ENCODE measurements around the gene AHCTF1.
"Not testable (repeated sequence)": the region's sequence is repeated elsewhere in the genome, so short reads cannot be mapped to it uniquely, and the experiment has no call there.

Gene AHCTF1

GRCh38 chr1:246932366-246932700 is 585 bp upstream of the AHCTF1 start:
- no peak for ATAC-seq
- H3K27ac Mint-ChIP-seq: peak overlapping the region; percentile 97
- peak overlapping the region; percentile 95 for H3K4me3 Mint-ChIP-seq
- H3K27me3 Mint-ChIP-seq: no peaks in the 10 kb centered on the region
- H3K36me3 Mint-ChIP-seq: no peaks in the 10 kb centered on the region
- H3K4me1 Mint-ChIP-seq: peaks cover 34% of the 10 kb centered on the region
- H3K9me3 Mint-ChIP-seq: no peaks in the 10 kb centered on the region

GRCh38 chr1:246930830-246931548 is 759 bp downstream of the AHCTF1 start:
- H3K4me1 Mint-ChIP-seq: peaks cover 46% of the 10 kb centered on the region
- H3K27ac Mint-ChIP-seq: peak overlapping the region; percentile 97
- peak overlapping the region; percentile 88 for H3K4me3 Mint-ChIP-seq
- H3K9me3 Mint-ChIP-seq: no peaks in the 10 kb centered on the region
- no peaks in the 10 kb centered on the region for H3K27me3 Mint-ChIP-seq
- H3K36me3 Mint-ChIP-seq: peaks cover 13% of the 10 kb centered on the region
- peak; percentile 4 for ATAC-seq

GRCh38 chr1:246925997-246926626 is 5.6 kb downstream of the AHCTF1 start:
- peaks cover 24% of the 10 kb centered on the region for H3K36me3 Mint-ChIP-seq
- no peak overlapping the region for H3K27ac Mint-ChIP-seq
- H3K27me3 Mint-ChIP-seq: no peaks in the 10 kb centered on the region
- H3K9me3 Mint-ChIP-seq: no peaks in the 10 kb centered on the region
- H3K4me3 Mint-ChIP-seq: no peak overlapping the region
- H3K4me1 Mint-ChIP-seq: peaks cover 57% of the 10 kb centered on the region
- no peak for ATAC-seq

GRCh38 chr1:246923900-246924299 is 7.8 kb downstream of the AHCTF1 start:
- no peak overlapping the region for H3K27ac Mint-ChIP-seq
- peaks cover 29% of the 10 kb centered on the region for H3K36me3 Mint-ChIP-seq
- H3K27me3 Mint-ChIP-seq: no peaks in the 10 kb centered on the region
- no peaks in the 10 kb centered on the region for H3K9me3 Mint-ChIP-seq
- no peak for ATAC-seq
- H3K4me1 Mint-ChIP-seq: peaks cover 36% of the 10 kb centered on the region
- no peak overlapping the region for H3K4me3 Mint-ChIP-seq

- no peak overlapping the region for H3K27ac Mint-ChIP-seq
- H3K4me3 Mint-ChIP-seq: no peak overlapping the region
Measured at GRCh38 chr1:246923482-246923881, 8.3 kb downstream of the AHCTF1 start.

GRCh38 chr1:246921481-246921880 is 10.3 kb downstream of the AHCTF1 start:
- Mint-ChIP-seq H3K36me3 (peaks cover 28% of the 10 kb centered on the region), H3K4me1 (peaks cover 31% of the 10 kb centered on the region), H3K9me3 (no peaks in the 10 kb centered on the region), H3K4me3 (no peak overlapping the region), H3K27me3 (no peaks in the 10 kb centered on the region), H3K27ac (no peak overlapping the region)
- ATAC-seq: no peak

More at GRCh38 chr1:246923482-246923881, 8.3 kb downstream of the AHCTF1 start:
- peaks cover 29% of the 10 kb centered on the region for H3K36me3 Mint-ChIP-seq
- H3K9me3 Mint-ChIP-seq: no peaks in the 10 kb centered on the region
- ATAC-seq: no peak
- H3K4me1 Mint-ChIP-seq: peaks cover 33% of the 10 kb centered on the region
- H3K27me3 Mint-ChIP-seq: no peaks in the 10 kb centered on the region

- Mint-ChIP-seq H3K27ac (no peak overlapping the region), H3K4me1 (peaks cover 24% of the 10 kb centered on the region), H3K4me3 (no peak overlapping the region), H3K27me3 (no peaks in the 10 kb centered on the region), H3K9me3 (no peaks in the 10 kb centered on the region), H3K36me3 (peaks cover 25% of the 10 kb centered on the region)
- no peak for ATAC-seq
Measured at GRCh38 chr1:246919902-246920301, 11.8 kb downstream of the AHCTF1 start.

GRCh38 chr1:246916026-246916923 is 15.5 kb downstream of the AHCTF1 start:
- H3K27ac Mint-ChIP-seq, H3K9me3 Mint-ChIP-seq, ATAC-seq, H3K27me3 Mint-ChIP-seq, H3K4me3 Mint-ChIP-seq, H3K4me1 Mint-ChIP-seq: not testable (repeated sequence)
- peaks cover 36% of the 10 kb centered on the region for H3K36me3 Mint-ChIP-seq

GRCh38 chr1:246907472-246907871 is 24.3 kb downstream of the AHCTF1 start:
- Mint-ChIP-seq H3K27ac (no peak overlapping the region), H3K4me3 (no peak overlapping the region), H3K36me3 (peaks cover 45% of the 10 kb centered on the region), H3K4me1 (peaks cover 4% of the 10 kb centered on the region), H3K27me3 (no peaks in the 10 kb centered on the region), H3K9me3 (no peaks in the 10 kb centered on the region)
- ATAC-seq: no peak

- no peak overlapping the region for H3K27ac Mint-ChIP-seq
- no peak overlapping the region for H3K4me3 Mint-ChIP-seq
- H3K36me3 Mint-ChIP-seq: peaks cover 45% of the 10 kb centered on the region
- no peaks in the 10 kb centered on the region for H3K27me3 Mint-ChIP-seq
- peaks cover 4% of the 10 kb centered on the region for H3K4me1 Mint-ChIP-seq
- no peak for ATAC-seq
- no peaks in the 10 kb centered on the region for H3K9me3 Mint-ChIP-seq
Measured at GRCh38 chr1:246906833-246907232, 24.9 kb downstream of the AHCTF1 start.

GRCh38 chr1:246901874-246902273 is 29.9 kb downstream of the AHCTF1 start:
- no peak for ATAC-seq
- H3K9me3 Mint-ChIP-seq: no peaks in the 10 kb centered on the region
- peaks cover 71% of the 10 kb centered on the region for H3K36me3 Mint-ChIP-seq
- H3K27me3 Mint-ChIP-seq: no peaks in the 10 kb centered on the region
- no peak overlapping the region for H3K4me3 Mint-ChIP-seq
- no peaks in the 10 kb centered on the region for H3K4me1 Mint-ChIP-seq
- no peak overlapping the region for H3K27ac Mint-ChIP-seq

- Mint-ChIP-seq H3K4me3 (no peak overlapping the region), H3K27me3 (no peaks in the 10 kb centered on the region), H3K36me3 (peaks cover 74% of the 10 kb centered on the region)
Measured at GRCh38 chr1:246897302-246897701, 34.4 kb downstream of the AHCTF1 start.

GRCh38 chr1:246893191-246893939 is 38.4 kb downstream of the AHCTF1 start:
- Mint-ChIP-seq H3K4me3 (no peak overlapping the region), H3K4me1 (no peaks in the 10 kb centered on the region), H3K27me3 (no peaks in the 10 kb centered on the region), H3K9me3 (no peaks in the 10 kb centered on the region), H3K36me3 (peaks cover 65% of the 10 kb centered on the region), H3K27ac (no peak overlapping the region)
- no peak for ATAC-seq

More at GRCh38 chr1:246897302-246897701, 34.4 kb downstream of the AHCTF1 start:
- Mint-ChIP-seq H3K4me1 (no peaks in the 10 kb centered on the region), H3K27ac (no peak overlapping the region), H3K9me3 (no peaks in the 10 kb centered on the region)
- no peak for ATAC-seq

- ATAC-seq: no peak
- Mint-ChIP-seq H3K4me3 (no peak overlapping the region), H3K27ac (no peak overlapping the region), H3K9me3 (no peaks in the 10 kb centered on the region), H3K27me3 (no peaks in the 10 kb centered on the region), H3K4me1 (no peaks in the 10 kb centered on the region), H3K36me3 (peaks cover 54% of the 10 kb centered on the region)
Measured at GRCh38 chr1:246891105-246891504, 40.6 kb downstream of the AHCTF1 start.

- Mint-ChIP-seq H3K27me3 (no peaks in the 10 kb centered on the region), H3K36me3 (peaks cover 35% of the 10 kb centered on the region), H3K4me3 (no peak overlapping the region), H3K4me1 (no peaks in the 10 kb centered on the region), H3K9me3 (no peaks in the 10 kb centered on the region), H3K27ac (no peak overlapping the region)
- no peak for ATAC-seq
Measured at GRCh38 chr1:246888522-246888921, 43.2 kb downstream of the AHCTF1 start.
